ELF-1 (cell line): ENCODE data around the gene DNAI2.
A peak's percentile ranks its signal among the peaks of the same experiment; 100 is the strongest.

ENCODE experiments used
- DNase-seq: peaks from one replicate; pipeline ENCODE4 v3.0.0-alpha.2; 2016; ENCODE audit warnings: low read depth, low spot score

Gene DNAI2

DNA sequence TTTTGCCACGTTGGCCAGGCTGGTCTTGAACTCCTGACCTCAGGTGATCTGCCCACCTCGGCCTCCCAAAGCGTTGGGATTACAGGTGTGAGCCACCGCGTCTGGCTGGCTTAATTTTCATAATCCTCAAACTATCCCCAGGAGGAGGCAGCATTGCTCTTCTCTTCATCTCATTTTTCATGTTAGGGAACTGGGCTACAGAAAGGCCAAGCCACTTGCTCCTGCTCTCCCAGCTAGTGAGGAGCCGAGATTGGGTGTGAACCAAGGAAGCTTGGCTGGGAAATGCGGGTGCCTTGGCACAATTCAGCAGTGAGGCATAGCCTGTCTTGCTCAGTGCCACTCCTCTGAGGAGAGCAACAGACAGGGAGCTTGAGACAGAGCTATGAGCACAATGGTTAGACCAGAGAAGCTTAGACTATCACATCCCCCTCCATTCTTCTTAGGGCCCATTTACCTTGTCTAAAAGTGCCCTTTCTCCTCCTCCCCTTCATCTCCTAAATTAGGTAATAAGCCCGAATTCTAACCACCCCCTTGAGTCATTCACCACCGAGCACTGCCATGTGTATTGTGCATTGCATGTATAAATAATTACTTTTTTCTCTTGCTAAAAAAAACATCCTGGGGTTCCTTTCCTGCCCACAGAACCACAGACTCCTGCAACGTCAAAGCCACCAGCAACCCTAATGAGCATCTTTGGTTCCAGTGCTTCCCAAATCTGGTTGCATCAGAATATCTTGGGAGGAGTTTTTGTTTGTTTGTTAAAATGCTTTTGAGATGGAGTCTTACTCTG, 32.0 kb downstream of the DNAI2 start:
- peak; percentile 40 for DNase-seq

DNA sequence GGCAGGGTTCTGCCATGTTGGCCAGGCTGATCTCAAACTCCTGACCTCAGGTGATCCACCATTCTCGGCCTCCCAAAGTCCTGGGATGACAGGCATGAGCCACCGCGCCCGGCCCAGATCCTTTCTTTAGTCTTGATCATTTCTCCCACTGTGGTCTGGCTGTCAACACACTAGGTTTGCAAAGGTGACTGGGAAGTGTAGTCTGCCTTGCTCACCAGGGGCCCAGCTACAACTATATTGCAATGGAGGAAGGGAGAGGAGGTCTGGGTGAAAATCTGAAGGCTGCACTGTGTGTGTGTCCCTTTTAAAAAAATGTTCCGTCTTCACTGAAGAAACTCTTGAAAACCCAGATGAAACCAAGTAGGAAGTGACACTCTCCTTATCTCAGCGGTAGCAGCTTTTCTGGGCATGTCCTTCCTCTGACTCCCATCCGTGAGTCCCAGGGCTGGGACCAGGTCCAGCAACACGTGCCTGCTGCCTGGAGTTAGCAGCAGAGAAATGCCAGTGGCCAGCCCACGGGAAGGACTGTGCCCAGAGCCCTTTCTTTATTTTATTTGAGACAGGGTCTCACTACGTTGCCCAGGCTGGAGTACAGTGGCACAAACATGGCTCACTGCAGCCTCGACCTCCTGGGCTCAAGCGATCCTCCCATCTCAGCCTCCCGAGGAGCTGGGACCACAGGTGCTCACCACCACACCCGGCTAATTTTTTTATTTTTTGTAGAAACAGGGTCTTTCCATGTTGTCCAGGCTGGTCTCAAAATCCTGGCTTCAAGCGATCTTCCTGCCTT, 34.1 kb downstream of the DNAI2 start:
- DNase-seq = no peak

DNA sequence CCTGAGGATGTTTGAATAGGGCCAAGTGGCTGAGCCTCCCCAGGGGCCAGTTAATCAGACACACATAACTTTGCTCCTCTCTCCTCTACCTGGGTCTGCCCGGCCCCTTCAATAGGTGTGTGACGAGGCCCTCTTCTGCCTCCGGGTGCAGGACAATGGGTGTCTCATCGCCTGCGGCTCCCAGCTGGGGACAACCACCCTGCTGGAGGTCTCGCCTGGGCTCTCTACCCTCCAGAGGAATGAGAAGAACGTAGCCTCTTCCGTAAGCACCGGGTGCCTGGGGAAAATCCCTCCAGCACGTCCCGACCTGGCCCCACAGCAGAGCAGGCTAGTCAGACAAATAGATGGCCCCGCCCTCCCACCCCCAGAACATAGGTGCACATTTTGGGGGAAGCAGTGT, 35.9 kb downstream of the DNAI2 start:
- peak; percentile 39 for DNase-seq

DNA sequence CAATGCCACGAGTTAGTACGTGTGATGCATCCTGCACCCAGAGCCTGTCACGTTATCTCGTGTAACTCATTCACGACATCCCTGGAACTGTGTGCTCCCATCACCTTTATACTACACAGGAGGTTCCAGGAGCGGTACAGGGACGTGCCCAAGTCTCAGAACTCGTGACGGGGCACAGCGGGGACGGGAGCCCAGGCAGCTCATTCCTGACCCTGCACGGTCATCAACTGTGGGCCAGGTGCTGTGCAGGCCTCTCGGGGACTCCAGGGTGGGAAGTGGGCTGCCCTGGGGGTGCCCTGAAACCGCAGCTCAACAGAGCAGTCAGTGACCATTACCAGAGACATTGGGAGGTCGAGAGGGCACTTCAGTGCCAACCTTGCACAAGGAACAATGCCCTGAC, 40.8 kb downstream of the DNAI2 start:
- DNase-seq = no peak

DNA sequence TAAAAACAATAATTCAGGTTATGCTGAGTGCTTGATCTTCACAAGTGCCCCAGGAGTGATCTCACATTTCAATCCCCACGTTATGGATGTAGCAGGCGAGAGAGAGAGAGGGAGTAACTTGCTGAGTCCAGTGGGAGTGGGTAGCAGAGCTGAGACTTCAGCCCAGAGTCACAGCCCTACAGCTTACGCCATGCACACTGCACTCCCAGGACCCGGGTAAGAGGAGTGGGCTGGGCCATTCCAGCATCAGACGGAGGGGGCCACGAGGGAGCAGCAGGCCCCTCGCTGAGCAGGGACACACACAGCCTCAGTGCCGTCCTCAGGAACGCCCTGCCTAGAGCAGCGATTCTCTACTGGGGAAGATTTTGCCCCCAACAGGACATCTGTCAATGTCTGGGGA, 42.2 kb downstream of the DNAI2 start:
- no peak for DNase-seq

DNA sequence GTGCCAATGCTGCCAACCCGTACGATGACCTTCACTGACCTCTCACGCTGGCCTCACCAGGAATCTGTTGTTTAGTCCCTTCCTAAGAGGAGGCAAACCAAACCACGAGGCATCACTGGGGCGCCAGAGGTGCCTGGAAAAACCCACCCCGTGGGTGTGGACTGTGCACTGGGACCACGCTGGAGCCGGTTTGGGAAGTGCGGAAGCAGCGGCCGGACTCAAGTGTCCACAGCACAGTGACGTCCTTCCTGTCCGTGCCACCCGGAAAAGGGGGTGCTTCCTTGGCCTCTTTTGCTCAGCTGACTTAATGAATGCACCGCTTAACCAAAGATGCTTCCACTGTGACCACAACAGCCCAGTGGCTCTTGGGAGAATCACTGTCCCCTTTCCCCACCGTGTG, 43.0 kb downstream of the DNAI2 start:
- DNase-seq = no peak

DNA sequence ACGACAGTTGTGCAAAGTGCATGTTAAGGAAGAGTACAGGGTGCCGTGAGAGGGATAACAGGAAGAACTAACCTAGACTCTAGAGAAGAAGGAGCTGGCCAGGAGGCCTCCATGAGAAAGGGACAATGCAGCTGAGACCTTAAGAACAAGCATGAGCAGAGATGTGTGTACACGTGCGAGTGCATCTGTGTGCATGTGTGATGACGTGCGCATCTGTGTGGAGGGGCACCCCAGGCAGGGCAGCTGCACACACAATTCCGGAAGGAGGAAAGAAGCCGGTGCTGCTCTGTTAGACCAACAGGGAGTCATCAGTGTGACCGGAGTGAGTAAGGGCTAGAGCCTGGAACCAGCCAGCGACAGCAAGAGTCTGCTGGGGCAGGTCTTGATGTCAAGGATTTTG, 44.4 kb downstream of the DNAI2 start:
- no peak for DNase-seq

DNA sequence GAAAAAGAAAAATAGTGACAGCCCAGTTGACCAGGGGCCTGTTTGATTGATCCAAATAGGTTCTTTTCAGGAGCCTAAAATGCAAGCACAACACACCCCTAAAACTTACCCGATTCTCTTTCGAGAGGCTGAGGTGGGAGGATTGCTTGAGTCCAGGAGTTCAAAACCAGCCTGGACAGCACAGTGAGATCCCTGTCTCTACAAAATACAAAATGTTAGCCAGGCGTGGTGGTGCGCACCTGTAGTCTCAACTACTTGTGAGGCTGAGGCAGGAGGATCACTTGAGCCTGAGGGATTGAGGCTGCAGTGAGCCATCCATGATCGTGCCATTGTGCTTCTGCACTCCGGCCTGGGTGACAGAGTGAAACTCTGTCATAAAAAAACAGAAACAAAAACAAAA, 50.5 kb downstream of the DNAI2 start:
- no peak for DNase-seq

DNA sequence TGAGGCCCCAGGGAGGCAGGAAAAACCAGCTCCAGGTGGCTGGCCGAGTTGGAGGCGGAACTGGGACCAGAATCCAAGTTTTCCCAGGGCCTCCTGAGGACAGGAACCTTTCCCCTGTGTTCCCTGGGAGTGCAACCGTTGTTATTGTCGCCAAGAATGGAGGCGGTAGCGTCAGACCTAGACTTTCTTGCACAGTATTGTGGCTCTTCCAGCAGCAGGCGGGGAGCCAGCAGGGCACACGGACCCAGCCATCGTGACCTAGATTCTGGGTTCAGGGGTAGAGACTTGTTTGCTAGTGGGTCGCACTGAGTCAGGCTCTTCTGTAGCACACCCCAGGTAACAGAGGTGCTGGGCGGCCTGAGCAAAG, 51.3 kb downstream of the DNAI2 start:
- DNase-seq = no peak

DNA sequence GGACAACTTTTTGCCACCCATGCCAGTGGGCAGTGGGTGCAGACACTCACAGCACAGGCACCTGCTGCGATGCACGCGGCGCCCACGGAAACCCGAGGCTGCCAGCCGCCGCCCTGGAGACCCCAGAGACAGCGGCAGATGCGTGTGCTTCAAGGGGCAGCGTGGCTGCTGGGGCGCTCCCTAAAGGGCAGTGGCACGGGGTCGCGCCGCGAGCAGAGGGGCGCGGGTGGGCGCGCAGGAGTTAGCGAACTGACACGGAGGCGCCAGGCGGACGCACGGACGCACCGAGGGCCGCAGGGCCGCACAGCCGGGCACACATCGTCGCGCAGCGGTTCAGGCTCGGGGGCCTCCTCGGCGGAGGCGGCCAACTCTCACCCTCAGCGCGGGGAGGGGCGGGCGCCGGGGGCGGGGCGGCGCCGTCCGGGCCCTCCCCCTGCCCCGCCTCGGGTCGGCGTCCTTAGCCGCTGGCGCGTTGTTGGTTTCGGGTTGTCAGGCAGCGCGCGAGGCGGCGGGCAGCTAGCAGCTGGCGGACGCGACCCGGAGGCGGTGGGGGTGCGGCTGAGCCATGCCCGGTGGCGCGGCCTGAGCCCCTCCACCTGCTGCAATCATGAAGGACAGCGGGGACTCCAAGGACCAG, 51.8 kb downstream of the DNAI2 start, which contains the start of gene KIF19:
KIF19 (plus strand) TSS at position 484 of the 637 bp plus-strand sequence; CDS start at position 608, 124 bp downstream.
- DNase-seq = peak; percentile 73

DNA sequence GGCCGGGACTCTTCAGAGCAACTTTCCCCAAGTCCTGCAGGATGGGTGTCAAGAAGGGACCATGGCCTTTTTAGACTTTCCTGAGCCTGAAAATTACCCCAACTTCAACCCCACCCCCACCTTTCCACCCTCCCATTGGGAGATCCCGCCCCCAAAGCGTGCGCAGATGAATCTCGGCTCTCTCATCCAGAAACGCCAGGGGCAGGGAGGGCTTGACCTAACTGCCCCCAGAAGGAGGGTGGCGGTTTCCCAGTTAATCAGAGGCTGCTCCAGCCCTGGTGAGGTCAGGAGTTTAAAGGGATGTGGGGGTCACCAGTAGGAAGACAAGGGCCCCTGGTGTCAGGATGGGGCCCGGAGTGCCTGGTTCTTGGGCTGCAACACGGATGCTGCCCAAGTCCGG, 52.5 kb downstream of the DNAI2 start:
- DNase-seq = no peak

DNA sequence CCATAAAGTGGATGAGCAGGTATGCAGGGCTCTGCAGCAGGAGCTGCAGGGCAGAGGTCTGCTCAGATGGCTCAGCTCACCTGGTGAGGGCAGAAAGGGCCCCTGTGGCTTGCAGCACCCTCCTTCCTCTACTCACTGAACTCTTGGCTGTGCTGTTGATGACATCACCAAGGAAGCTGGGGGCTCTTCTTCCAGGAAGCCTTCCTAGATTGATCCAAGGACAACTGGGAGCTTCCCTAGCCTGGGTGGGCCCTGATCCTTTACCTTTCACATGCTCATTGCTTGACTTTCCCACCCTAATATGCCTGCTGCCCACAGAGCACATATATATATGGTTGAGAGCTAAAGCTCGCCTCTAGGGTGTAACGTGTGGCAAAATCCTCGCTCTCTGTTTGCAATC, 54.5 kb downstream of the DNAI2 start:
- no peak for DNase-seq

DNA sequence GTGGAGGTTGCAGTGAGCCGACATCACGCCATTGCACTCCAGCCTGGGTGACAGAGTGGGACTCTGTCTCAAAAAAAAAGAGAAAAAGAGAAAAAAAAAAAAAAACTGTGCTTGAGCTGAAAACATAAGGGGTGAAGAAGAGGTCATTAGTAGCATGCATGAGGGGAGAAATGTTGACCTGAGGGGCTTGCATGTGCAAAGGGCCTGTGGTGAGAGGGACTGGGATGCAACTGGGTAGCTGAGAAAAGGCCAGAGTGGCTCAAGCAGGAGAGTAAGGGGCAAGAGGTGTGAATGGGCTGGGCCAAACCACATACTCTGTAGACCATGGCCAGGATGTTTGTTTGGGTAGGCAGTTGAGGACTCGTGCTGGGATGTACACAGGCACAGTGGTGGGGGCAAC, 55.3 kb downstream of the DNAI2 start:
- no peak for DNase-seq

DNA sequence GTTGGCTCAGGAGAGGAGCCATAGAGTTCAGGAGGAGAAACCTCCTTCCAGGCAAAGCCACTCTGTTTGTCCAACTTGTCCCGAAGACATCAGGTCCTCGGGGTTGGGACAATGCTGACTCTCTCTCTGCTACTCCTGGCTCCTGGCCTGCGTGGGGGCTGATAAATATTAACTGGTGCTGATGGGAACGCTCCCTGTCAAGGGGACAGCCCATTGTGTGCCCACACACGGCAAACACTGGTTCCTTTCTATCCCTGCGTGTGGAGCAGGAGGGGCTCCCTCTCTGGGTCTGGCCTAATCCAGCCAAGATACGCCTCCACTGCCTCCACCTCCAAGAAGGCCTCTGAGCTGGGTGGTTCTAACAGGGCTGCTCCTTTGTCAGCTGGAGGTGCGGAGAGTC, 56.4 kb downstream of the DNAI2 start:
- no peak for DNase-seq

DNA sequence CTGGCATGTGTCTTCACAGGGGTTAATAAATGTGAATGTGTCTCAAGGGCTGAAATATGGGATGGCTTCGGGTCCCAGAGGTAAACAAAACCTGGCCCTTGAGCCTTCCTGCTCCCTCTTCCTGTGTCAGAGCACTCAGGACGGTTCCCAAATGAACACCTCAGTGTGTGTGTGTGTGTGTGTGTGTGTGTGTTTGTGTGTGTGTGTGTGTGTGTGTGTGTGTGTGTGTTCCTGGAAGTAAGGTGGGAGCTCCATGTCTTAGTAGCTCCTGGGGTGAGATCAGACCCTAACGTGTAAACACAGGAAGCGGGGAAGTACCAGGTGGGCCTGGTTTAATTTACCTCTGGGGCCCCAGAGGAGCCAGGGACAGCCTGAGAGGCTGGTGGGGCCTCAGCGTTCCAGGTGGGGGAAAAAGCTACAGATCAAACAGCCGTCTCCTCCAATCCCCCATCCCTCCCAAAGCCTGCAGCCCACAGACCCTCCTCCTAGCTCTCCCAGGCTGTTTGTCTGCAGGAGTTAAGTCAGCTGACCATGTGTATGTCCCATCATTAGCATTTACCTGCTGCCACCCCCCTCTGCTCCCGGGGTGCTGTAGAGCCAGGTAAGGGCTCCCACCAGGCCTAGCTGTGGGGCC, 58.1 kb downstream of the DNAI2 start:
- no peak for DNase-seq

DNA sequence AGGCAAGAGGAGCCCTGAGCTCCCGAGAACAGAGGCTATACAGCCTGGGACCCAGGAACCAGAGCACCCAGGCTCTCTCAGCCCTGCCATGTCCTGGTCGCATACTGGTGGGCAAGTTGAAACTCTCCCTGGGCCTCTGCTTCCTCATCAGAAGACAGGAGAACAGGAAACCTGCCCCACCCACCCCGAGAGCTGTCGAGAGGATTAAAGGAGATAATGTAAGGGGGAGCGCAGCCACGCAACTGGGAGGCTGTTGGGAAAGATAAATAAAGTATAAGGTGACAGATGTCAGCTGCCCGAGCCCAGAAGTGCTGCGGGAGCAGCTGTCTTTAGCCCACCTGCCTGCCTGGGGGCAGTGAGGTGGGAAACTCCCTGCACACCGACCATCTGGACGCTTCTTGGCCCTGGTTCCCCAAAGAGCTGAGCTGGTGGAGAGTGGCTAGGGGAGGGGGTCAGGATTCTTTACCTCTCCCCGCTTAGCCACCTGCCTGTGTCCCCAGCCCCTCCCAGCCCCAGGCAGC, 58.8 kb downstream of the DNAI2 start:
- no peak for DNase-seq

DNA sequence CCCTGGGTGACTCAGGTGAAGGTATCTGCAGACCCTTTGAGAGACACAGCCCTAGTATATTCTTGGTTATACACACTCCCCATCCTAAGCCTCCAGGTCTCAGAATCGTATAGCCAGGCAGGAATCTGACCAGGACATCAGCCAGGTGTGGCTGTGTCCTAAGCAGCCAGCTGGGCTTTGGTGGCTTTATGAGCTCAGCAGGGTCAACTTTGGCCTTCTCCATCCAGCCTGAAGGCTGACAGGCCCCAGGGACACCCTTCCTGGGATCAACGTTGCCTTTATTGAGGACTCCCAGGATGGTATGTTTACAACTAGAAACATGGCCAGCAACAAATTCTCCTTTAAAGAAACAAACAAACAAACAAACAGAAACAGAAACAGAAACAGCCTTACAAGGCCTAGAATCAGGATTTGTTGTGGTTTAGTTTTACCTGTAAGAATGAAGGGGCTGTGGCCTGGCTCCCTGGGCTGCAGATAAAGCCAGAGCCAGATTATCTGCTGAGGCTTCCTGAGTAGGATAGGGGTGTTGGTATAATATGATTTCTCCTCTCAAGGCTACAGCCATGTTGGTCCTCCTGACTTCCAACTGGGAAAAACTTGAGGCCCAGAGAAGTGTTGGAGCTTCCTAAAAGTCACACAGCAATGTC, 60.5 kb downstream of the DNAI2 start:
- no peak for DNase-seq

DNA sequence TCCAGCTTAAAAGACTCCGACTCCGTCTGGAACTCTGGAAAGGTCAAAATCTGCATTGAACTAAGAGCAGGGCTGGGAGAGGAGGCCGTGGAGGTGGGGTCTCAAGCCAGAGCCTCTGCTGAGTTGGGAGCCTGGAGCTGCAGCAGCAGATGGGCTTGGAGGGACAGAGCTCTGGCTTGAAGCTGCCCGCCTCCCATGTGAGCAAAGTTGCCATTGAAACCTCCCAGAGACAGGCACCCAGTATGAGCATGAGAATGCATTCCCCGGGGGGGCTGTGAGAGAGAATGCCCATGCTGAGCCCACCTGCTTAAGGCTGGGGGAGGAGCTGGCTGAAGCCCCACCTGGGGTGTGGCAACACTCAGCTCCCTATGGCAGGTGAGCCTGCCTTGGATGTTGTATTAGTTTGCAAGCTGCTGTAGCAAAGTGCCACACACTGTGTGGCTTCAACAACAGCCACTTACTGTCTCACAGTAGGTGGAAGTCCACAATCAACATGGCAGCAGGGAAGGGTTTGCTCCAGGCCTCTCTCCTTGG, 61.6 kb downstream of the DNAI2 start:
- no peak for DNase-seq

DNA sequence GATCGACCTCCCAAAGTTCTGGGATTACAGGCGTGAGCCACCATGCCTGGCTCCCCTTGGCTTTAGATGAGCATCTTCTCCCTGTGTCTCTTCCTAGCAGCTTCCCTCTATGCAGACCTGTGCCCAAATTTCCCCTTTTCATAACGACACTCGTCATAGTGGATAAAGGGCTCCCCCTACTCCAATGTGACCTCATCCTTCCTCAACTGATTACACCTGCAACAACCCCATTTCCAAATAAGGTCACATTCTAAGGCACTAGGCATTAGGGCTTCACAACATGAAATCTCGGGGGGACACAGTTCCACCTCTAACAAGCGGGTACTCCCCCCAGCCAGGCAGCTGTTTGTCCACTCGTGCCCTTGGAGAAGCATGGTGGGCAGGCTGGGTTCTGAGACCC, 62.3 kb downstream of the DNAI2 start:
- DNase-seq = no peak

DNA sequence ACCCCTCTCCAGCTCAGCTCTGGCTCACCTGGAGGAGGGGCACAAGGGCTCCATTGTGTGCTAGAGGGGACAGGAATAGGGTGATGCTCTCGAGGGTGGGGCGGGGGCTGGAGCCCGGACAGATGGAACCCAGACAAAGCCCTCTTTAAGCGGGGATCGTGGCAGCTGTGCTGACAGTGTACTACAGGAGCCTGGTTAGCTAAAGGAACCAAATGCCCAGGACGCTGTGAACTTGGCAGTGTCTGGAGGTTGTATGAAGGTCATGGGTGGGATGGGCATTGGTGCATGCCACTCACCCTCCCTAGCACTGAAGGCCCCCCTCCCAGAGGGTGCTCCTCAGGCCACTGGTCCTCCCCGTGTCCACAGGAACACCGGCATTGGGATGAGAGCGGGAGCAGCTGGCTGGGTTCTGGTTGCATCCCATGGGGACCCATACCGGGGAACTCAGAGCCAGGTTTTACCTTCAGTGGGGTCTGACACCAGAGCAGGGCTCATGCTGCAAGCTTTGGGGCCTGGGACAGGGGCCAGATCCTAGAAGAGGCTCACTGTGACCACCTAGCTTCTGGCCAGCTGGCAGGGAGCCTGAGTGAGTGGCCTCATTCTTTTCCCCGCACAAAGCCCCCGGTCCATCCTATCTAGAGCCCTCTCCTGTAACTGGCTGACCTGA, 63.9 kb downstream of the DNAI2 start:
- no peak for DNase-seq
